ENCODE results near the gene STAT1. TPM values are rescaled to one million over a fixed set of nuclear protein-coding genes. Genes with fewer than 3 reads are reported as not detected.

STAT1 gene
- total and polyA plus RNA-seq, 9 of the 15 experiments (the other 6 are each of a cell fraction or from before 2014, with no cell fraction given): 8.7 to 34.4 (median 26.8) TPM

GRCh38 chr2:190942697-190943096 is 71.3 kb downstream of the STAT1 start:
- ChIA-PET CTCF (ENCODE audit: low intra/inter-chr PET ratio) (no interaction called here), POLR2A (interaction anchor here (0.7 kb wide), 1 partner anchor 61 kb away, joined by 3 read pairs; no protein-coding TSS in a partner anchor)
- Histone ChIP-seq H3K4me1 (replicated peaks in 1 of 2; ENCODE audit: control insufficient read depth in 2 of 2, insufficient read depth in 2 of 2, low read length in 2 of 2) (peaks cover 0 to 9% of the 10 kb centered on the region in 2 experiments; a peak in 1 of 5 replicates), H4K20me1 (replicated peaks; ENCODE audit: control insufficient read depth, insufficient read depth, low read length) (no peaks in the 10 kb centered on the region), H3K4me3 (no peak overlapping the region), H3K27ac (ENCODE audit: extremely low read depth, low read depth, low read length) (no peak overlapping the region), H3K9me3 (replicated peaks; ENCODE audit: control insufficient read depth, insufficient read depth, low read depth, low read length) (no peaks in the 10 kb centered on the region), H3K79me2 (ENCODE audit: control insufficient read depth, insufficient read depth, low read length) (no peaks in the 10 kb centered on the region), H2AFZ (ENCODE audit: low read depth, low read length) (no peak overlapping the region), H3K27me3 (ENCODE audit: control insufficient read depth in 2 of 2, insufficient read depth in 2 of 2, low read length in 2 of 2) (no peaks in the 10 kb centered on the region), H3K9ac (ENCODE audit: insufficient read depth in 1 of 2, low read depth in 2 of 2, low read length in 2 of 2) (no peak overlapping the region), H3K36me3 (ENCODE audit: control insufficient read depth, insufficient read depth, low read length) (no peaks in the 10 kb centered on the region), H3K4me2 (ENCODE audit: insufficient read depth, low read length) (no peak overlapping the region), H3K9me1 (ENCODE audit: control insufficient read depth, insufficient read depth, low read length) (no peaks in the 10 kb centered on the region)
- TF ChIP-seq HMG20A (CRISPR knock-in tag; conservative IDR thresholded peaks at IDR 0.05): no peak
- TF ChIP-seq POLR2G (IDR thresholded peaks at IDR 0.05; ENCODE audit: low read depth, low read length): 0 out of 2 replicates have a peak, but pooled peaks have one; percentile 2
- 77% methylated on average over 2 of the region's 2 CpGs for WGBS (ENCODE audit: insufficient coverage, low coverage, missing lambda C conversion rate)
- intact Hi-C loops (cut with micrococcal nuclease) (loop anchor here (10.0 kb wide), 1 partner anchor 98 kb away; no protein-coding TSS in a partner anchor), in situ Hi-C loops (cut with MboI) (no loop called here)
- ATAC-seq: no peak; the same call in 1 of the 3 replicates
- no peak for DNase-seq (ENCODE audit: extremely low read depth in 1 of 4, low spot score in 3 of 4)
- BruUV-seq (replicated peaks): no TSS peak
- FAIRE-seq: no peak

DNA sequence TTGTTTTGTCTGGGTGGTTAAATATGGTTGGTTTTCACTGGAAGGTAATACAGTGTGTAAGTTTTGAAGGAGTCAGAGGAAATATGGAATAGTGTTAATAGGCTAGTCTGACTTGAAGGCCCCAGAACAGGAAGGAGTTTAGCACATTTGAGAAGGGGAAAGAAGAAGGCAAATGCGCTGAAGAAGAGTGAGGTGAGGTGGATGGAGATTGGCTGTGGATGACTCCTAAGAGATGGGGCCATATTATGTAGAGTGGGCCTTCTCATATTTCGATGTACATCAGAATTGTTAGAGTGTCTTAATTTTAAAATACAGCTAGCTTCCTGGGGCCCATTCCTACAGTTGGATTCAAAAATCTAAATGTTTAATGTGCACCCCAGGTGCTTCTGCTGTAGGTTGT is 72.4 kb downstream of the STAT1 start:
- Histone ChIP-seq H2AFZ (ENCODE audit: low read depth, low read length) (no peak overlapping the region), H3K9me3 (replicated peaks; ENCODE audit: control insufficient read depth, insufficient read depth, low read depth, low read length) (no peaks in the 10 kb centered on the region), H3K4me3 (no peak overlapping the region), H3K9ac (ENCODE audit: insufficient read depth in 1 of 2, low read depth in 2 of 2, low read length in 2 of 2) (no peak overlapping the region), H3K9me1 (ENCODE audit: control insufficient read depth, insufficient read depth, low read length) (no peaks in the 10 kb centered on the region), H3K27ac (ENCODE audit: extremely low read depth, low read depth, low read length) (no peak overlapping the region), H3K4me2 (ENCODE audit: insufficient read depth, low read length) (no peak overlapping the region), H3K27me3 (ENCODE audit: control insufficient read depth in 2 of 2, insufficient read depth in 2 of 2, low read length in 2 of 2) (no peaks in the 10 kb centered on the region), H3K79me2 (ENCODE audit: control insufficient read depth, insufficient read depth, low read length) (no peaks in the 10 kb centered on the region), H4K20me1 (replicated peaks; ENCODE audit: control insufficient read depth, insufficient read depth, low read length) (no peaks in the 10 kb centered on the region), H3K36me3 (ENCODE audit: control insufficient read depth, insufficient read depth, low read length) (no peaks in the 10 kb centered on the region), H3K4me1 (replicated peaks in 1 of 2; ENCODE audit: control insufficient read depth in 2 of 2, insufficient read depth in 2 of 2, low read length in 2 of 2) (no peaks in the 10 kb centered on the region; a peak in 1 of 5 replicates)
- ATAC-seq: peak; percentile 79
- no peak for FAIRE-seq
- DNase-seq (ENCODE audit: extremely low read depth in 1 of 4, low spot score in 3 of 4): no peak
- no TSS peak for BruUV-seq (replicated peaks)
- intact Hi-C loops (cut with micrococcal nuclease): loop anchor here (10.0 kb wide), 1 partner anchor 97 kb away; no protein-coding TSS in a partner anchor
- ChIA-PET CTCF (ENCODE audit: low intra/inter-chr PET ratio) (interaction anchor here (0.5 kb wide), 1 partner anchor 425 kb away, joined by 3 read pairs; no protein-coding TSS in a partner anchor), POLR2A (no interaction called here)
- TF ChIP-seq, protein P1, sequence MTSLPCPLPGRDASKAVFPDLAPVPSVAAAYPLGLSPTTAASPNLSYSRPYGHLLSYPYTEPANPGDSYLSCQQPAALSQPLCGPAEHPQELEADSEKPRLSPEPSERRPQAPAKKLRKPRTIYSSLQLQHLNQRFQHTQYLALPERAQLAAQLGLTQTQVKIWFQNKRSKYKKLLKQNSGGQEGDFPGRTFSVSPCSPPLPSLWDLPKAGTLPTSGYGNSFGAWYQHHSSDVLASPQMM (CRISPR knock-in tag; IDR thresholded peaks at IDR 0.05): no peak
- TF ChIP-seq SREBF1 (IDR thresholded peaks at IDR 0.05; ENCODE audit: borderline replicate concordance, low read depth, low read length) (no peak), MBD1 (CRISPR knock-in tag; IDR thresholded peaks at IDR 0.05) (no peak), POLR2A (conservative IDR thresholded peaks at IDR 0.05) (0 out of 2 replicates have a peak, but pooled peaks have one; percentile 15), ZNF282 (CRISPR knock-in tag; IDR thresholded peaks at IDR 0.05) (no peak)
- 92% methylated on average over 1 of the region's 2 CpGs for WGBS (ENCODE audit: insufficient coverage, low coverage, missing lambda C conversion rate)
- in situ Hi-C loops (cut with MboI): no loop called here

All from K562 (cell line).